Measurements from ENCODE around the gene CHMP3. TPM values are rescaled to one million over a fixed set of nuclear protein-coding genes. Genes with fewer than 3 reads are reported as not detected.

Gene CHMP3
- total RNA-seq, 1 donor from 2014 or later = 37.9 TPM

GRCh38 chr2:86464652-86465051 is 98.6 kb downstream of the CHMP3 start:
- DNase-seq (ENCODE audit: low read depth) = no peak
- TF ChIP-seq CTCF (conservative IDR thresholded peaks at IDR 0.05; ENCODE audit: low read depth, low read length) = no peak
- no peak overlapping the region for H3K4me3 ChIP-seq (ENCODE audit: low read depth, low read length)

GRCh38 chr2:86461042-86461743 is 102.0 kb downstream of the CHMP3 start:
- H3K4me3 ChIP-seq (ENCODE audit: low read depth, low read length) = no peak overlapping the region
- TF ChIP-seq CTCF (conservative IDR thresholded peaks at IDR 0.05; ENCODE audit: low read depth, low read length) = no peak
- DNase-seq (ENCODE audit: low read depth) = no peak

- no peak overlapping the region for H3K4me3 ChIP-seq (ENCODE audit: low read depth, low read length)
- DNase-seq (ENCODE audit: low read depth) = no peak
- no peak for TF ChIP-seq CTCF (conservative IDR thresholded peaks at IDR 0.05; ENCODE audit: low read depth, low read length)
Observed at GRCh38 chr2:86455181-86455580, 108.1 kb downstream of the CHMP3 start.

GRCh38 chr2:86454238-86454637 is 109.0 kb downstream of the CHMP3 start:
- no peak for DNase-seq (ENCODE audit: low read depth)
- H3K4me3 ChIP-seq (ENCODE audit: low read depth, low read length) = no peak overlapping the region
- no peak for TF ChIP-seq CTCF (conservative IDR thresholded peaks at IDR 0.05; ENCODE audit: low read depth, low read length)

- DNase-seq (ENCODE audit: low read depth) = no peak
- no peak overlapping the region for H3K4me3 ChIP-seq (ENCODE audit: low read depth, low read length)
- no peak for TF ChIP-seq CTCF (conservative IDR thresholded peaks at IDR 0.05; ENCODE audit: low read depth, low read length)
Observed at GRCh38 chr2:86453836-86454235, 109.4 kb downstream of the CHMP3 start.

Other genes with a start within 250 kb of the CHMP3 start
- gene REEP1, start 225.8 kb downstream of the CHMP3 start, total RNA-seq = 0.35 and 2.2 TPM in 2 replicates
- gene KDM3A, start 122.1 kb downstream of the CHMP3 start, total RNA-seq = 14.5 and 19.8 TPM in 2 replicates
- gene RNF103, start 60.4 kb upstream of the CHMP3 start, total RNA-seq = 10.0 and 11.1 TPM in 2 replicates
- 19.5 and 20.5 TPM in 2 replicates for gene RMND5A, start 156.8 kb upstream of the CHMP3 start, total RNA-seq
- gene CD8A, start 227.5 kb upstream of the CHMP3 start, total RNA-seq = not detected in 2 replicates

Data from epithelial cell of proximal tubule (primary cell).